DND-41 (cell line): ENCODE data around the gene DPPA5.

Source experiments
- ATAC-seq: fragments of 200-7000 bp; cut with Tn5 transposase; 3 replicates; pipeline ENCODE4 v1.9.1; 2021; ENCODE audit warnings: low read depth; ENCODE audit not compliant: insufficient read depth
- DNase-seq: peaks from one replicate; pipeline ENCODE4 v3.0.0-alpha.2; 2020
- H2AFZ ChIP-seq: 2 replicates; pipeline ENCODE4 v1.6.0; 2012; ENCODE audit warnings: low read depth, low read length
- H3K27ac ChIP-seq: 2 replicates; pipeline ENCODE4 v1.5.1; 2012; ENCODE audit warnings: low read length, inconsistent platforms
- H3K27me3 ChIP-seq: fragments of 200-600 bp; sonication (generic); 2 replicates; pipeline ENCODE4 v1.6.0; 2012; ENCODE audit warnings: low read length, mild to moderate bottlenecking, inconsistent platforms; ENCODE audit not compliant: insufficient read depth, poor library complexity
- H3K36me3 ChIP-seq: 2 replicates; pipeline ENCODE4 v1.5.1; 2012; ENCODE audit warnings: low read length, inconsistent platforms; ENCODE audit not compliant: insufficient read depth
- H3K4me1 ChIP-seq: 2 replicates; pipeline ENCODE4 v1.5.1; 2012; ENCODE audit warnings: mild to moderate bottlenecking, low read length; ENCODE audit not compliant: insufficient read depth
- H3K4me2 ChIP-seq: 2 replicates; pipeline ENCODE4 v1.6.0; 2012; ENCODE audit warnings: mild to moderate bottlenecking, moderate library complexity, low read length, inconsistent platforms; ENCODE audit not compliant: insufficient read depth
- H3K4me3 ChIP-seq, 2 experiments: fragments of 200-600 bp in 1 of 2; shearing (Covaris generic) in 1 of 2; 2 replicates each; pipeline ENCODE4 v1.5.1; 2012 to 2016; ENCODE audit warnings: inconsistent platforms in 2 of 2, low read length in 2 of 2, mild to moderate bottlenecking in 2 of 2, low read depth in 1 of 2, moderate library complexity in 1 of 2
- H3K79me2 ChIP-seq: 2 replicates; pipeline ENCODE4 v1.6.0; 2012; ENCODE audit warnings: low read length, inconsistent platforms; ENCODE audit not compliant: insufficient read depth
- H3K9ac ChIP-seq: 2 replicates; pipeline ENCODE4 v1.6.0; 2012; ENCODE audit warnings: low read depth, mild to moderate bottlenecking, inconsistent platforms, low read length, moderate library complexity
- H3K9me3 ChIP-seq: 2 replicates; pipeline ENCODE4 v1.5.1; 2012; ENCODE audit warnings: low read length, moderate library complexity, mild to moderate bottlenecking, inconsistent platforms; ENCODE audit not compliant: insufficient read depth, severe bottlenecking
- H4K20me1 ChIP-seq: 2 replicates; pipeline ENCODE4 v1.6.0; 2012; ENCODE audit warnings: low read length; ENCODE audit not compliant: insufficient read depth
- EZH2 ChIP-seq: IDR thresholded peaks from 3 replicates; pipeline ENCODE4 v1.6.1; 2012; ENCODE audit warnings: borderline replicate concordance, low read depth, mild to moderate bottlenecking, moderate library complexity, low read length, inconsistent platforms; ENCODE audit not compliant: severe bottlenecking
- TF ChIP-seq, protein P1 (sequence below): IDR thresholded peaks from 2 replicates; pipeline ENCODE4 v1.5.1; 2012; ENCODE audit warnings: borderline replicate concordance, low read length, moderate library complexity, mild to moderate bottlenecking; ENCODE audit not compliant: poor library complexity, severe bottlenecking; ENCODE audit errors: extremely low read depth

DPPA5 gene, protein sequence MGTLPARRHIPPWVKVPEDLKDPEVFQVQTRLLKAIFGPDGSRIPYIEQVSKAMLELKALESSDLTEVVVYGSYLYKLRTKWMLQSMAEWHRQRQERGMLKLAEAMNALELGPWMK

GRCh38 chr6:73353636-73354593 lies at the start of gene DPPA5:
TSS of gene DPPA5 (minus strand) at chr6:73354276. CDS start at chr6:73354225, 51 bp downstream.
- Histone ChIP-seq H2AFZ (no peak within 1 kb of the TSS), H3K4me3 (no peak within 1 kb of the TSS), H3K9me3 (no peaks in the 10 kb centered on the region), H3K27ac (no peak within 1 kb of the TSS), H4K20me1 (no peaks in the 10 kb centered on the region), H3K27me3 (peaks cover 8% of the 10 kb centered on the region), H3K4me2 (no peak within 1 kb of the TSS), H3K79me2 (no peaks in the 10 kb centered on the region), H3K4me1 (no peaks in the 10 kb centered on the region), H3K36me3 (no peaks in the 10 kb centered on the region), H3K9ac (no peak within 1 kb of the TSS)
- DNase-seq (no peak), ATAC-seq (no peak)
- no peak for TF ChIP-seq EZH2
- TF ChIP-seq, protein P1, sequence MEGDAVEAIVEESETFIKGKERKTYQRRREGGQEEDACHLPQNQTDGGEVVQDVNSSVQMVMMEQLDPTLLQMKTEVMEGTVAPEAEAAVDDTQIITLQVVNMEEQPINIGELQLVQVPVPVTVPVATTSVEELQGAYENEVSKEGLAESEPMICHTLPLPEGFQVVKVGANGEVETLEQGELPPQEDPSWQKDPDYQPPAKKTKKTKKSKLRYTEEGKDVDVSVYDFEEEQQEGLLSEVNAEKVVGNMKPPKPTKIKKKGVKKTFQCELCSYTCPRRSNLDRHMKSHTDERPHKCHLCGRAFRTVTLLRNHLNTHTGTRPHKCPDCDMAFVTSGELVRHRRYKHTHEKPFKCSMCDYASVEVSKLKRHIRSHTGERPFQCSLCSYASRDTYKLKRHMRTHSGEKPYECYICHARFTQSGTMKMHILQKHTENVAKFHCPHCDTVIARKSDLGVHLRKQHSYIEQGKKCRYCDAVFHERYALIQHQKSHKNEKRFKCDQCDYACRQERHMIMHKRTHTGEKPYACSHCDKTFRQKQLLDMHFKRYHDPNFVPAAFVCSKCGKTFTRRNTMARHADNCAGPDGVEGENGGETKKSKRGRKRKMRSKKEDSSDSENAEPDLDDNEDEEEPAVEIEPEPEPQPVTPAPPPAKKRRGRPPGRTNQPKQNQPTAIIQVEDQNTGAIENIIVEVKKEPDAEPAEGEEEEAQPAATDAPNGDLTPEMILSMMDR, result no peak

DNA sequence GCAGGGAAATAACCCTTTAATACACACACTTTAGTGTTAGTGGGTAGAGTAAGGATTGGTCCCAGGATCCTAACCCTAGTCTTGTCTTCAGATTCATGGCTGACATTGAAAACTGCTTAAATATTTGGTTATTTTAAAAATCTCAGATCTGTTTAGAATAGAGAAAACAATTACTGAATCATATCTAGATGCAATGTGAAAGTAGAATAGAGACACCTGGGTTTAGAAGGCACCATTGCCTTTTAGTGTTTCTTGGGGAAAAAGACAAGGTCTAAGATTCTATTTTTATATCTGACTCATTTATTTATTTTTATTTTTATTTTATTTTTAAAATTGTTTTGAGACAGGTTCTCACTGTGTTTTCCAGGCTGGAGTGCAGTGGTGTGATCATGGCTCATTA lies 46.6 kb upstream of the DPPA5 start:
- Histone ChIP-seq H3K4me3 (no peak overlapping the region), H3K79me2 (no peaks in the 10 kb centered on the region), H3K9ac (no peak overlapping the region), H3K27me3 (no peaks in the 10 kb centered on the region), H3K4me2 (no peak overlapping the region), H3K9me3 (no peaks in the 10 kb centered on the region), H3K4me1 (no peaks in the 10 kb centered on the region), H4K20me1 (no peaks in the 10 kb centered on the region), H3K36me3 (no peaks in the 10 kb centered on the region), H3K27ac (no peak overlapping the region), H2AFZ (no peak overlapping the region)
- DNase-seq, result no peak
- TF ChIP-seq, protein P1, result no peak
- no peak for TF ChIP-seq EZH2
- ATAC-seq, result no peak

DNA sequence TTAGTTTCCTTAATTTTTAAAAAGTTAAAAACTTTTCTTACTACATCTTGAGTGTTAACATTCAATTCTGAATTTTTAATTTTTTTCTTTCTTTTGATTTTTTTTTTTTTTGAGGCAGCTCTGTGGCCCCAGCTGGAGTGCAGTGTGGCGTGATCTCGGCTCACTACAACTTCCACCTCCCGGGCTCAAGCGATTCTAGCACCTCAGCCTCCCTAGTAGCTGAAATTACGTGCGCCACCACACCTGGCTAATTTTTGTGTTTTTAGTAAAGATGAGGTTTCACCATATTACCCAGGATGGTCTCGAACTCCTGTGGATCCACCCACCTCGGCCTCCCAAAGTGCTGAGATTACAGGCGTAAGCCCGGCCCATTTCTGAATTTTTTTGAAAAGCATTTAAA lies 41.8 kb upstream of the DPPA5 start:
- Histone ChIP-seq H3K4me1 (no peaks in the 10 kb centered on the region), H2AFZ (no peak overlapping the region), H3K4me2 (no peak overlapping the region), H3K9me3 (no peaks in the 10 kb centered on the region), H3K27ac (no peak overlapping the region), H3K9ac (no peak overlapping the region), H3K4me3 (no peak overlapping the region), H4K20me1 (no peaks in the 10 kb centered on the region), H3K36me3 (no peaks in the 10 kb centered on the region), H3K79me2 (no peaks in the 10 kb centered on the region), H3K27me3 (no peaks in the 10 kb centered on the region)
- TF ChIP-seq, protein P1, result no peak
- TF ChIP-seq EZH2, result no peak
- DNase-seq (no peak), ATAC-seq (no peak)
